ENCODE results near the gene MCM3AP. TPM values are rescaled to one million over a fixed set of nuclear protein-coding genes. Genes with fewer than 3 reads are reported as not detected.
A peak's percentile ranks its signal among the peaks of the same experiment; 100 is the strongest.

The MCM3AP gene
- total and polyA plus RNA-seq, 9 of the 15 experiments (the other 6 are each of a cell fraction or from before 2014, with no cell fraction given) = 6.5 to 179 (median 69.6) TPM

DNA sequence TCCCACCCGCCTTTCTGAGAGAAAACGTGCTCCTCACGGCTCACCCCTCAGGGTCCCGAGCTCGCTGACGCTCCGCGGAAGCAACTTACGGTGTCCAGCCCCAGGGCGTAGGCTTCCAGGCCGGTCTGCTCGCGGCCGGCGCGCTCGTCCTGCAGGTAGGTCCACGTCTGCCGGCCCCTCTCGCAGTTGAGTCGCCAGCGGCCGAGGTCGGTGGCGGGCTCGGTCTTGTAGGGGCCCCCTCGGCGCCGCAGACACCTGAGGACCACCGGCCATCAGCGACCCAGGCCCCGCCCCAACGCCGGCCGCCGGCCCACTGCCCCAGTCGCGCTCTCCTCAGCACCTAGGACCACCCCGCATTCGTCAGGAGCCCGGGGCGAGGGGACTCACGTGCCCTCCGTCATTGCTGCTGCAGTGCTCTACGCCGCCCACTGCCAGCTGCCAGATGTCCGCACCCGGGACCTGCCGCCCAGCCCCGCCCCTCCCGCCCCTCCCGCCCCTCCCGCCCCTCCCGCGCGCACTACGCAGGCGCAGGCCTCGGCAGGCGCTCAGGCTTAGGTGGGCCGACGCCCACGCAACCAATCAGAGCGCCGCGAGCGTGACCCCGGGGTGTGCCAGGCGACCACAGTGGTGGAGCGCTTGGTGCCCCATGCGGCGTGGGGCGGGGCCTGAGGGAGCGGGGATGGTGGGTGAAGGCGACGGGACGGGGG, 56.9 kb downstream of the MCM3AP start, which contains the start of gene LSS (continued):
- TF ChIP-seq RBBP5 (IDR thresholded peaks at IDR 0.05; ENCODE audit: borderline replicate concordance, insufficient read depth, low read length, poor library complexity, severe bottlenecking) (peak; percentile 79), HNRNPLL (IDR thresholded peaks at IDR 0.05; ENCODE audit: low read depth, low read length, poor library complexity, severe bottlenecking) (peak; percentile 59), MEIS2 (IDR thresholded peaks at IDR 0.05; ENCODE audit: partially characterized antibody) (peak; percentile 54), MYBL2 (IDR thresholded peaks at IDR 0.05; ENCODE audit: low read depth) (no peak), MYBL2 (CRISPR knock-in tag; IDR thresholded peaks at IDR 0.05; ENCODE audit: borderline replicate concordance) (no peak), WHSC1 (IDR thresholded peaks at IDR 0.05; ENCODE audit: low read length) (no peak), TOE1 (IDR thresholded peaks at IDR 0.05; ENCODE audit: borderline replicate concordance) (no peak), TOE1 (CRISPR knock-in tag; IDR thresholded peaks at IDR 0.05; ENCODE audit: borderline replicate concordance, low read depth) (peak; percentile 77; the same call in 1 of the 2 replicates), ZNF324 (CRISPR knock-in tag; IDR thresholded peaks at IDR 0.05) (no peak), BRCA1 (IDR thresholded peaks at IDR 0.05) (no peak), BRCA1 (CRISPR knock-in tag; IDR thresholded peaks at IDR 0.05) (no peak), FOSL1 (tag; conservative IDR thresholded peaks at IDR 0.05) (no peak), NRF1 (conservative IDR thresholded peaks at IDR 0.05 in 1 of 2, IDR thresholded peaks at IDR 0.05 in 1 of 2) (peak; percentile 94 to 95), STAG1 (CRISPR knock-in tag; IDR thresholded peaks at IDR 0.05; ENCODE audit: borderline replicate concordance) (no peak), KLF13 (tag; IDR thresholded peaks at IDR 0.05; ENCODE audit: borderline replicate concordance, low read depth) (0 out of 2 replicates have a peak, but pooled peaks have one; percentile 53), CBX2 (IDR thresholded peaks at IDR 0.05; ENCODE audit: insufficient read depth, low read length, poor library complexity, severe bottlenecking) (no peak), ZC3H4 (CRISPR knock-in tag; IDR thresholded peaks at IDR 0.05; ENCODE audit: borderline replicate concordance) (no peak)
- TF ChIP-seq, protein P1, sequence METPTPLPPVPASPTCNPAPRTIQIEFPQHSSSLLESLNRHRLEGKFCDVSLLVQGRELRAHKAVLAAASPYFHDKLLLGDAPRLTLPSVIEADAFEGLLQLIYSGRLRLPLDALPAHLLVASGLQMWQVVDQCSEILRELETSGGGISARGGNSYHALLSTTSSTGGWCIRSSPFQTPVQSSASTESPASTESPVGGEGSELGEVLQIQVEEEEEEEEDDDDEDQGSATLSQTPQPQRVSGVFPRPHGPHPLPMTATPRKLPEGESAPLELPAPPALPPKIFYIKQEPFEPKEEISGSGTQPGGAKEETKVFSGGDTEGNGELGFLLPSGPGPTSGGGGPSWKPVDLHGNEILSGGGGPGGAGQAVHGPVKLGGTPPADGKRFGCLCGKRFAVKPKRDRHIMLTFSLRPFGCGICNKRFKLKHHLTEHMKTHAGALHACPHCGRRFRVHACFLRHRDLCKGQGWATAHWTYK (CRISPR knock-in tag; IDR thresholded peaks at IDR 0.05) = peak; percentile 52; the same call in 1 of the 2 replicates
- TF ChIP-seq, protein P2, sequence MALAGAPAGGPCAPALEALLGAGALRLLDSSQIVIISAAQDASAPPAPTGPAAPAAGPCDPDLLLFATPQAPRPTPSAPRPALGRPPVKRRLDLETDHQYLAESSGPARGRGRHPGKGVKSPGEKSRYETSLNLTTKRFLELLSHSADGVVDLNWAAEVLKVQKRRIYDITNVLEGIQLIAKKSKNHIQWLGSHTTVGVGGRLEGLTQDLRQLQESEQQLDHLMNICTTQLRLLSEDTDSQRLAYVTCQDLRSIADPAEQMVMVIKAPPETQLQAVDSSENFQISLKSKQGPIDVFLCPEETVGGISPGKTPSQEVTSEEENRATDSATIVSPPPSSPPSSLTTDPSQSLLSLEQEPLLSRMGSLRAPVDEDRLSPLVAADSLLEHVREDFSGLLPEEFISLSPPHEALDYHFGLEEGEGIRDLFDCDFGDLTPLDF (CRISPR knock-in tag; IDR thresholded peaks at IDR 0.05) = peak; percentile 41; the same call in 1 of the 2 replicates
- TF ChIP-seq, protein P3, sequence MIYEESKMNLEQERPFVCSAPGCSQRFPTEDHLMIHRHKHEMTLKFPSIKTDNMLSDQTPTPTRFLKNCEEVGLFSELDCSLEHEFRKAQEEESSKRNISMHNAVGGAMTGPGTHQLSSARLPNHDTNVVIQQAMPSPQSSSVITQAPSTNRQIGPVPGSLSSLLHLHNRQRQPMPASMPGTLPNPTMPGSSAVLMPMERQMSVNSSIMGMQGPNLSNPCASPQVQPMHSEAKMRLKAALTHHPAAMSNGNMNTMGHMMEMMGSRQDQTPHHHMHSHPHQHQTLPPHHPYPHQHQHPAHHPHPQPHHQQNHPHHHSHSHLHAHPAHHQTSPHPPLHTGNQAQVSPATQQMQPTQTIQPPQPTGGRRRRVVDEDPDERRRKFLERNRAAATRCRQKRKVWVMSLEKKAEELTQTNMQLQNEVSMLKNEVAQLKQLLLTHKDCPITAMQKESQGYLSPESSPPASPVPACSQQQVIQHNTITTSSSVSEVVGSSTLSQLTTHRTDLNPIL (CRISPR knock-in tag; IDR thresholded peaks at IDR 0.05) = no peak
- TF ChIP-seq, protein P4, sequence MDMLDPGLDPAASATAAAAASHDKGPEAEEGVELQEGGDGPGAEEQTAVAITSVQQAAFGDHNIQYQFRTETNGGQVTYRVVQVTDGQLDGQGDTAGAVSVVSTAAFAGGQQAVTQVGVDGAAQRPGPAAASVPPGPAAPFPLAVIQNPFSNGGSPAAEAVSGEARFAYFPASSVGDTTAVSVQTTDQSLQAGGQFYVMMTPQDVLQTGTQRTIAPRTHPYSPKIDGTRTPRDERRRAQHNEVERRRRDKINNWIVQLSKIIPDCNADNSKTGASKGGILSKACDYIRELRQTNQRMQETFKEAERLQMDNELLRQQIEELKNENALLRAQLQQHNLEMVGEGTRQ (CRISPR knock-in tag; IDR thresholded peaks at IDR 0.05) = no peak

Measured in K562 (cell line).